Pancreas (tissue), 10 donors: ENCODE results near the gene CBLC. TPM values are rescaled to one million over a fixed set of nuclear protein-coding genes. Genes with fewer than 3 reads are reported as not detected.

Experiments
- ATAC-seq, 4 donors: fragments of 200-7000 bp; cut with Tn5 transposase; one replicate each; pipeline versions ENCODE4 v1.8.0 to v1.9.1; 2020; ENCODE audit warnings: mild to moderate bottlenecking in 4 of 4, moderate library complexity in 4 of 4
- DNase-seq, 6 donors: peaks; one replicate each; pipeline ENCODE4 v3.0.0-alpha.2; 2020
- FAIRE-seq: peaks from 2 replicates; lab custom pipeline; 2012; peaks lifted over from hg19 to GRCh38; lab: Jason Lieb, UNC
- H3K27ac ChIP-seq, 4 donors: fragments of 200-600 bp; sonication (generic); 1 replicate in 3 of 4; 2 replicates in 1 of 4; pipeline versions ENCODE4 v1.5.0 to v1.8.0; 2020
- H3K27me3 ChIP-seq, 4 donors: fragments of 200-600 bp; one replicate each; pipeline ENCODE4 v1.8.0; 2021
- H3K36me3 ChIP-seq, 3 donors: fragments of 200-600 bp; sonication (generic) in 1 of 3; one replicate each; pipeline versions ENCODE4 v1.5.0 to v1.8.0; 2020 to 2021
- H3K4me1 ChIP-seq, 3 donors: fragments of 200-600 bp; one replicate each; pipeline ENCODE4 v1.8.0; 2021
- H3K4me3 ChIP-seq, 4 donors: fragments of 200-600 bp; sonication (generic) in 2 of 4; one replicate each; pipeline versions ENCODE4 v1.5.0 to v1.8.0; 2020 to 2021
- H3K9me3 ChIP-seq, 4 donors: fragments of 200-600 bp; one replicate each; pipeline ENCODE4 v1.8.0; 2021
- CTCF ChIP-seq, 4 donors: fragments of 200-600 bp; sonication (generic) in 3 of 4; IDR thresholded peaks; one replicate each; pipeline versions ENCODE4 v1.5.0 to v1.8.0; 2021; ENCODE audit warnings: antibody characterized with exemption in 4 of 4
- WGBS, 2 donors: extraction: QIAGEN DNeasy Blood & Tissue Kit; methylation state at CpG; one replicate each; pipeline ENCODE4 v1.1.7; 2013; 5-methylcytosine and 5-hydroxymethylcytosine counted together
- intact Hi-C, 3 donors: fragments of 100-400 bp; cut with DNase I; formaldehyde crosslinking; loops; one replicate each; pipeline versions ENCODE4 v1.11.1 to v1.14.2; 2022
- polyA plus RNA-seq, 2 donors: library from polyadenylated mRNA; stranded (reverse); fragments of 200-250 nt; gene quantifications; one replicate each; pipeline ENCODE4 v1.2.3, GENCODE V29; 2013
- total RNA-seq, 6 donors: library from RNA; stranded (reverse); fragmentation: NEBNext Ultra II Directional in 4 of 6; extraction: Animal tissue kit (Norgen Biotek cat#: 25700) in 4 of 6; gene quantifications; one replicate each; pipeline versions ENCODE4 v1.2.1 to v1.2.4, GENCODE V29; 2021 to 2023
- donor health status: healthy with polysubstance abuse.
- donor health status: DM: no; HTN: no; CAD: no; lungs with moderate emphysema.
- donor health status: DM: no; HTN: no; CAD: no.
- donor health status: control.
- donor health status: control.
- donor health status: Bipolar disorder and iron deficiency.
- donor health status: DM: yes; HTN: yes; CAD: no.
- donor health status: DM: no; HTN: no; CAD: no.
- donor health status: DM: no; HTN: no; CAD: no.
- donor health status: DM: yes; HTN: yes; CAD: no.

Gene CBLC
- total and polyA plus RNA-seq, 8 donors = 10.1 to 29.7 (median 13.9) TPM

DNA sequence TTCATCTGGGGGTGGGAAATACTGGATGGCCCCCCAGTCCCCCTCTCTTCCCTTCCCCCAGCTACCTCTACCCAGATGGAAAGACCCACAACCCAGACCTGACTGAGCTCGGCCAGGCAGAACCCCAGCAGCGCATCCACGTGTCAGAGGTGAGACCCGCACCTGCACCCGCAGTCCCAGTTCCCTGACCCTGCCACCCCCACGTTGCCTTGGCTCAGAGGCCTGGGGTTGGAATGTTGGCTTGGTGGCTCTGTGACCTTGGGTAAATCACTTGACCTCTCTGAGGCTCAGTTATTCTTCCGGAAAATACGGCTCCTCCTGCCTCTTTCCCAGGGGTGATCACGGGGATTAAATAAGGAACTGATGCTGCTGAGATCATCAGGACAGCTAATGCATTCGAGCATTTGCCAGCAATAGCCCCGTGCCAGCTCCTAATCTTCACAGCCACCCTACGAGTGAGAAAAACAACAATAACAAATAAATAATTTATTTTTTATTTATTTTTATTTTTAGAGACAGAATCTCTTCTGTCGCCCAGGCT, 12.3 kb downstream of the CBLC start:
- FAIRE-seq = no peak
- intact Hi-C loops = no loop called here

DNA sequence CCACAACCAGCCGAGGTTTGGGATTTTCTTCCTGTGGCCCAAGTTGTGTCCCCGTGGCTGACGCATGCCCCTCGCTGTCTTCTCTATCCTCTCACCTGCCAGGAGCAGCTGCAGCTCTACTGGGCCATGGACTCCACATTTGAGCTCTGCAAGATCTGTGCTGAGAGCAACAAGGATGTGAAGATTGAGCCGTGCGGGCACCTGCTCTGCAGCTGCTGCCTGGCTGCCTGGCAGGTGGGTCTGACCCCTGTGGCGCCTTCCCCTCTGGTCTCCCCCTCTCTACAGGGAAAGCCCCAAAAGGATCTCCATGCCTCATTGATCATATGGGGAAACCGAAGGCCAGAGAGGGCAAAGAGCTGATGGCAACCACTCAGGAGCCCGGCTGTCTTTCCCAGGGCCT, 14.6 kb downstream of the CBLC start:
- DNase-seq (no peak), FAIRE-seq (no peak), ATAC-seq (no peak)
- WGBS, 2 donors = 76 to 79% methylated on average over 9 of the region's 9 CpGs
- intact Hi-C loops = no loop called here
- peaks cover 0 to 8% (median 0%) of the 10 kb centered on the region in 3 donors for H3K36me3 ChIP-seq
- H3K9me3 ChIP-seq = no peaks in the 10 kb centered on the region
- peaks cover 0 to 12% (median 0%) of the 10 kb centered on the region in 3 donors for H3K4me1 ChIP-seq
- no peak for TF ChIP-seq CTCF (IDR thresholded peaks at IDR 0.05)
- no peaks in the 10 kb centered on the region for H3K27me3 ChIP-seq
- no peak overlapping the region for H3K4me3 ChIP-seq
- no peak overlapping the region for H3K27ac ChIP-seq

More for the DNA sequence above, 12.3 kb downstream of the CBLC start:
- ATAC-seq = peak in 1 of 4 donors; percentile 22
- no peak overlapping the region for H3K4me3 ChIP-seq
- TF ChIP-seq CTCF (IDR thresholded peaks at IDR 0.05) = no peak
- peaks cover 0 to 8% (median 0%) of the 10 kb centered on the region in 3 donors for H3K36me3 ChIP-seq
- H3K27me3 ChIP-seq = no peaks in the 10 kb centered on the region
- no peaks in the 10 kb centered on the region for H3K4me1 ChIP-seq
- 68% methylated on average over 13 of the region's 13 CpGs for WGBS, 2 donors
- no peaks in the 10 kb centered on the region for H3K9me3 ChIP-seq
- no peak overlapping the region for H3K27ac ChIP-seq
- DNase-seq = no peak

- intact Hi-C loops = loop anchor here in 1 of 3 donors (5.0 kb wide), 1 partner anchor 48 kb away; no protein-coding TSS in a partner anchor
Measured at GRCh38 chr19:44794610-44795009, 16.9 kb downstream of the CBLC start.

DNA sequence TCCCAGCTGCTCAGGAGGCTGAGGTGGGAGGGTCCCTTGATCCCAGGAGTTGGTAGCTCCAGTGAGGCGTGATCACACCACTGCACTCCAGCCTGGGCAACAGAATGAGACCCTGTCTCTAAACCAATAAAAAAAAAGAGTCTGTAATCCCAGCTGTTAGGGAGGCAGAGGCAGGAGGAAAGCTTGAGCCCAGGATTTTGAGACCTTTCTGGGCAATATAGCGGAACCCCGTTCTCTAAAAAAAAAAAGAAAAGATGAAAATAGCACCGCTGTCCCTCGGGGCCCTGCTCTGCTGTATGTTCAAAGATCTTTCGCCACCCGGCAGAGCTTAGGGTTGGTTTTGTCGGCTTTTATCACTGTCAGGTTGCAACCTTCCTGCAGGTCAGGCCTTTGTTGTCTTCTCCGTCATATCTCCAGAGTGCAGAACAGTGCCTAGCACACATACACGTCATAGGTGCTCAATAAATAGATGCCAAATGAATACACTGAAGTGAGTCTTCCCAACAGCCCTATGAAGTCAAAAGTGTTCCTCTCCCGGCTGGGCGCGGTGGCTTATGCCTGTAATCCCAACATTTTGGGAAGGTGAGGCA, 17.8 kb downstream of the CBLC start:
- Histone ChIP-seq H3K27me3 (no peaks in the 10 kb centered on the region), H3K4me1 (peaks cover 0 to 12% (median 0%) of the 10 kb centered on the region in 3 donors), H3K27ac (peak overlapping the region in 1 of 4 donors; percentile 22), H3K4me3 (no peak overlapping the region), H3K36me3 (peaks cover 0 to 8% (median 0%) of the 10 kb centered on the region in 3 donors), H3K9me3 (no peaks in the 10 kb centered on the region)
- FAIRE-seq (no peak), ATAC-seq (no peak), DNase-seq (no peak)
- intact Hi-C loops = loop anchor here in 1 of 3 donors (5.0 kb wide), 1 partner anchor 47 kb away; no protein-coding TSS in a partner anchor
- no peak for TF ChIP-seq CTCF (IDR thresholded peaks at IDR 0.05)
- WGBS, 2 donors = 93 to 95% methylated on average over 13 of the region's 13 CpGs

More at GRCh38 chr19:44794610-44795009, 16.9 kb downstream of the CBLC start:
- no peak for TF ChIP-seq CTCF (IDR thresholded peaks at IDR 0.05)
- FAIRE-seq (no peak), ATAC-seq (no peak), DNase-seq (no peak)
- H3K4me1 ChIP-seq = peaks cover 0 to 12% (median 0%) of the 10 kb centered on the region in 3 donors
- H3K27me3 ChIP-seq = no peaks in the 10 kb centered on the region
- no peak overlapping the region for H3K27ac ChIP-seq
- H3K36me3 ChIP-seq = peaks cover 0 to 8% (median 0%) of the 10 kb centered on the region in 3 donors
- WGBS, 2 donors = 96 to 97% methylated on average over 4 of the region's 4 CpGs
- no peaks in the 10 kb centered on the region for H3K9me3 ChIP-seq
- no peak overlapping the region for H3K4me3 ChIP-seq
